ENCODE data around the gene HDAC2.

DNA sequence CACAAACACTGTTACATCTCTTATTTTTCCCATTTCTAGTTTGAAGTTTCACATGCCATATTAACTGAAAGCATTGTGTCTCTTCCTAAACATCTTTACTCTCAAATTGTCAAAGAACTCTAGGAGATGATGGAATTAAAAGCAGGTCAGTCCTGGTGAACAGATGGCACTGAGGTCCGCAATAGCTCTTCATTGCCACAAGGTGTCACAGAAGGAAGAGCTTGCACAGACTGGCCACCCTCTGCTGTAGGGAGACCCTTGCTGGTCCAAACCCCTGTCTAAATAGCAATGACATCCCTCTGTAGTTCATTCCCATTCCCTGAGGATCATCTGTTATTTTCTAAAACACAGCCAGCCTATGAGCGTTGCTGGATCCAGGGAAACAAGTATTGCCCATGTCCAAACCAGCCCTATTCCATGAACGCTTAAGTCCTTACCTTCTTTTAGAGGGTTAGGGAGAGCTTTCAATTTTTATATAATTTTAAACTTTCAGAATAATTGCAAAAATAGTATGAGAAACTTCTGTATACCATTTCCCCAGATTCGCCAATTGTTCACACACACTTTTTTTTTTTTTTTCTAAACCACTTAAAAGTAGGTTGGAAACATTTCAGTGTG, 10.1 kb upstream of the HDAC2 start:
- TF ChIP-seq, protein P1, sequence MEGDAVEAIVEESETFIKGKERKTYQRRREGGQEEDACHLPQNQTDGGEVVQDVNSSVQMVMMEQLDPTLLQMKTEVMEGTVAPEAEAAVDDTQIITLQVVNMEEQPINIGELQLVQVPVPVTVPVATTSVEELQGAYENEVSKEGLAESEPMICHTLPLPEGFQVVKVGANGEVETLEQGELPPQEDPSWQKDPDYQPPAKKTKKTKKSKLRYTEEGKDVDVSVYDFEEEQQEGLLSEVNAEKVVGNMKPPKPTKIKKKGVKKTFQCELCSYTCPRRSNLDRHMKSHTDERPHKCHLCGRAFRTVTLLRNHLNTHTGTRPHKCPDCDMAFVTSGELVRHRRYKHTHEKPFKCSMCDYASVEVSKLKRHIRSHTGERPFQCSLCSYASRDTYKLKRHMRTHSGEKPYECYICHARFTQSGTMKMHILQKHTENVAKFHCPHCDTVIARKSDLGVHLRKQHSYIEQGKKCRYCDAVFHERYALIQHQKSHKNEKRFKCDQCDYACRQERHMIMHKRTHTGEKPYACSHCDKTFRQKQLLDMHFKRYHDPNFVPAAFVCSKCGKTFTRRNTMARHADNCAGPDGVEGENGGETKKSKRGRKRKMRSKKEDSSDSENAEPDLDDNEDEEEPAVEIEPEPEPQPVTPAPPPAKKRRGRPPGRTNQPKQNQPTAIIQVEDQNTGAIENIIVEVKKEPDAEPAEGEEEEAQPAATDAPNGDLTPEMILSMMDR (IDR thresholded peaks at IDR 0.05 in 4 of 5, conservative IDR thresholded peaks at IDR 0.05 in 1 of 5), result peak in 3 of 5 experiments; percentile 11 to 27 (median 15)
- no peak for TF ChIP-seq POLR2A (IDR thresholded peaks at IDR 0.05)

All from gastrocnemius medialis (tissue), 4 donors.